PFSK-1 (cell line): ENCODE results near the gene EOGT.

Experiments
- FOXP2 ChIP-seq: optimal IDR thresholded peaks from 2 replicates; pipeline ENCODE3; 2011; ENCODE audit warnings: borderline replicate concordance, control low read depth, inconsistent platforms; ENCODE audit not compliant: insufficient read depth; ENCODE audit errors: extremely low read length, extremely low read depth
- POLR2AphosphoS5 ChIP-seq: IDR thresholded peaks from 2 replicates; pipeline ENCODE4 v1.6.1; 2012; ENCODE audit warnings: low read depth, mild to moderate bottlenecking, control low read depth, low read length, moderate library complexity
- SIN3A ChIP-seq: IDR thresholded peaks from 2 replicates; pipeline ENCODE4 v1.6.1; 2012; ENCODE audit warnings: mild to moderate bottlenecking, low read length, moderate library complexity, borderline replicate concordance; ENCODE audit not compliant: insufficient read depth
- TAF1 ChIP-seq: IDR thresholded peaks from 2 replicates; pipeline ENCODE4 v1.6.1; 2012; ENCODE audit warnings: low read length, control low read depth, borderline replicate concordance; ENCODE audit not compliant: insufficient read depth
- TF ChIP-seq, protein P1 (sequence below), 2 experiments: IDR thresholded peaks; 2 replicates each; pipeline versions ENCODE4 v1.6.1 to v1.8.0; 2011 to 2012; ENCODE audit warnings: low read depth in 2 of 2, low read length in 2 of 2, control low read depth in 1 of 2, inconsistent platforms in 1 of 2, mild to moderate bottlenecking in 1 of 2, moderate library complexity in 1 of 2; ENCODE audit not compliant: insufficient read depth in 1 of 2

The EOGT gene

DNA sequence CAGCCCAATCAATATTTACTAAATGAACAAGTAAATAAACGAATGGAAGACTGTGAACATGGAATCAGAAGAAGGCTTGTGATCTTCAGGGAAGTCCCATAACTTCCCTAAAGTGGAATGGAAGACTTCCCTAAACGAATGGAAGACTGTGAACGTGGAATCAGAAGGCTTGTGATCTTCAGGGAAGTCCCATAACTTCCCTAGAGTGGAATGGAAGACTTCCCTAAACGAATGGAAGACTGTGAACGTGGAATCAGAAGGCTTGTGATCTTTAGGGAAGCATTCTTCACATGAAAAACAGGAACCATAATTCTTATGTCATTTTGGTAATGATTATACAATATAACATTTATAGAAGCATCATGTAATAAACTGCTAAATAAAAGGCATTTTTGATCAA lies 38.8 kb downstream of the EOGT start:
- TF ChIP-seq TAF1 (no peak), POLR2AphosphoS5 (no peak), FOXP2 (no peak), SIN3A (no peak)
- TF ChIP-seq, protein P1, sequence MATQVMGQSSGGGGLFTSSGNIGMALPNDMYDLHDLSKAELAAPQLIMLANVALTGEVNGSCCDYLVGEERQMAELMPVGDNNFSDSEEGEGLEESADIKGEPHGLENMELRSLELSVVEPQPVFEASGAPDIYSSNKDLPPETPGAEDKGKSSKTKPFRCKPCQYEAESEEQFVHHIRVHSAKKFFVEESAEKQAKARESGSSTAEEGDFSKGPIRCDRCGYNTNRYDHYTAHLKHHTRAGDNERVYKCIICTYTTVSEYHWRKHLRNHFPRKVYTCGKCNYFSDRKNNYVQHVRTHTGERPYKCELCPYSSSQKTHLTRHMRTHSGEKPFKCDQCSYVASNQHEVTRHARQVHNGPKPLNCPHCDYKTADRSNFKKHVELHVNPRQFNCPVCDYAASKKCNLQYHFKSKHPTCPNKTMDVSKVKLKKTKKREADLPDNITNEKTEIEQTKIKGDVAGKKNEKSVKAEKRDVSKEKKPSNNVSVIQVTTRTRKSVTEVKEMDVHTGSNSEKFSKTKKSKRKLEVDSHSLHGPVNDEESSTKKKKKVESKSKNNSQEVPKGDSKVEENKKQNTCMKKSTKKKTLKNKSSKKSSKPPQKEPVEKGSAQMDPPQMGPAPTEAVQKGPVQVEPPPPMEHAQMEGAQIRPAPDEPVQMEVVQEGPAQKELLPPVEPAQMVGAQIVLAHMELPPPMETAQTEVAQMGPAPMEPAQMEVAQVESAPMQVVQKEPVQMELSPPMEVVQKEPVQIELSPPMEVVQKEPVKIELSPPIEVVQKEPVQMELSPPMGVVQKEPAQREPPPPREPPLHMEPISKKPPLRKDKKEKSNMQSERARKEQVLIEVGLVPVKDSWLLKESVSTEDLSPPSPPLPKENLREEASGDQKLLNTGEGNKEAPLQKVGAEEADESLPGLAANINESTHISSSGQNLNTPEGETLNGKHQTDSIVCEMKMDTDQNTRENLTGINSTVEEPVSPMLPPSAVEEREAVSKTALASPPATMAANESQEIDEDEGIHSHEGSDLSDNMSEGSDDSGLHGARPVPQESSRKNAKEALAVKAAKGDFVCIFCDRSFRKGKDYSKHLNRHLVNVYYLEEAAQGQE (IDR thresholded peaks at IDR 0.05; ENCODE audit: insufficient read depth in 1 of 2, low read depth in 2 of 2, low read length in 2 of 2), result no peak

- TF ChIP-seq SIN3A (no peak), FOXP2 (no peak), POLR2AphosphoS5 (no peak), TAF1 (no peak)
- TF ChIP-seq, protein P1 (IDR thresholded peaks at IDR 0.05; ENCODE audit: insufficient read depth in 1 of 2, low read depth in 2 of 2, low read length in 2 of 2), result no peak
Observed at GRCh38 chr3:68973639-68974038, 39.8 kb downstream of the EOGT start.

- TF ChIP-seq FOXP2 (no peak), POLR2AphosphoS5 (no peak), TAF1 (no peak), SIN3A (no peak)
- TF ChIP-seq, protein P1 (IDR thresholded peaks at IDR 0.05; ENCODE audit: insufficient read depth in 1 of 2, low read depth in 2 of 2, low read length in 2 of 2), result no peak
Observed at GRCh38 chr3:68972358-68972979, 41.0 kb downstream of the EOGT start.

- TF ChIP-seq SIN3A (no peak), POLR2AphosphoS5 (no peak), TAF1 (no peak)
- TF ChIP-seq, protein P1 (IDR thresholded peaks at IDR 0.05; ENCODE audit: insufficient read depth in 1 of 2, low read depth in 2 of 2, low read length in 2 of 2), result no peak
Observed at GRCh38 chr3:68964694-68965093, 48.8 kb downstream of the EOGT start.

DNA sequence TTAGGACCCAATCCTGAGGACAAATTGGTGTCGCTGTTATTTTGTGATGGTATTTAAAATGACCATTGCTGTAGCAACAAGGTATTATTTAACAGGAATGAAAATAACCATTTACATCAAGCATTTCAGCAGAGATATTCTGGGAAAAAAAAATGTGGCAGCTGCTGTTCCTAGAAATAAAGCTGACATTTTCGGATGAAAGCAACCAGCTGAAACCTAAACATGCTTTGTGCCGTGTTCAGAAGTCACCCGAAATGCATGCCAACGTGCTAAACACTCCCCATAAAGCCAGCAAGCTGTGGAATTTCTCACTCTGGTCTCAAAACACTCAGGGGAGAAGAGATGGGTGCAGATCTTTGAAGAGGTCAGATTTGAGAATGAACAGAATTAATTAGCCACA lies 49.6 kb downstream of the EOGT start:
- TF ChIP-seq, protein P1 (IDR thresholded peaks at IDR 0.05; ENCODE audit: insufficient read depth in 1 of 2, low read depth in 2 of 2, low read length in 2 of 2), result no peak
- TF ChIP-seq TAF1, result no peak
- no peak for TF ChIP-seq POLR2AphosphoS5
- no peak for TF ChIP-seq SIN3A
- no peak for TF ChIP-seq FOXP2
